Measurements from ENCODE around the gene KSR2.

KSR2 gene

GRCh38 chr12:117524806-117525205 lies 444.0 kb downstream of the KSR2 start:
- TF ChIP-seq CTCF (IDR thresholded peaks at IDR 0.05) = no peak

- TF ChIP-seq CTCF (IDR thresholded peaks at IDR 0.05) = no peak
These were observed 444.8 kb downstream of the KSR2 start for GRCh38 chr12:117523971-117524370.

- no peak for TF ChIP-seq CTCF (IDR thresholded peaks at IDR 0.05)
These were observed 446.2 kb downstream of the KSR2 start for GRCh38 chr12:117522559-117522958.

GRCh38 chr12:117521867-117522266 lies 446.9 kb downstream of the KSR2 start:
- TF ChIP-seq CTCF (IDR thresholded peaks at IDR 0.05) = no peak

- TF ChIP-seq CTCF (IDR thresholded peaks at IDR 0.05) = no peak
These were observed 447.4 kb downstream of the KSR2 start for GRCh38 chr12:117521346-117521745.

GRCh38 chr12:117518594-117519270 lies 450.1 kb downstream of the KSR2 start:
- no peak for TF ChIP-seq CTCF (IDR thresholded peaks at IDR 0.05)

- TF ChIP-seq CTCF (IDR thresholded peaks at IDR 0.05) = no peak
These were observed 451.5 kb downstream of the KSR2 start for GRCh38 chr12:117517219-117517739.

GRCh38 chr12:117516034-117516433 lies 452.8 kb downstream of the KSR2 start:
- no peak for TF ChIP-seq CTCF (IDR thresholded peaks at IDR 0.05)
